Neuronal stem cell (in vitro differentiated cells): ENCODE data around the gene ATP8B3.

Source experiments
- DNase-seq: peaks from one replicate; pipeline ENCODE4 v3.0.0-alpha.2; 2013; ENCODE audit warnings: low spot score
- H2AFZ ChIP-seq: one replicate; pipeline ENCODE4 v1.6.1; 2013; ENCODE audit warnings: mild to moderate bottlenecking, low read length, inconsistent platforms
- H2AK5ac ChIP-seq: 2 replicates; pipeline ENCODE4 v1.6.1; 2013; ENCODE audit warnings: low read depth, mild to moderate bottlenecking, inconsistent platforms, low read length, moderate library complexity, mixed read lengths
- H2BK120ac ChIP-seq: 2 replicates; pipeline ENCODE4 v1.6.1; 2013; ENCODE audit warnings: low read depth, mild to moderate bottlenecking, inconsistent platforms, low read length, moderate library complexity, mixed read lengths
- H2BK12ac ChIP-seq: one replicate; pipeline ENCODE4 v1.6.1; 2013; ENCODE audit warnings: low read length, inconsistent platforms
- H2BK15ac ChIP-seq: 2 replicates; pipeline ENCODE4 v1.6.1; 2013; ENCODE audit warnings: mild to moderate bottlenecking, low read length, inconsistent platforms, mixed read lengths
- H2BK5ac ChIP-seq: one replicate; pipeline ENCODE4 v1.6.1; 2013; ENCODE audit warnings: inconsistent platforms, mild to moderate bottlenecking, low read length, moderate library complexity
- H3K14ac ChIP-seq: one replicate; pipeline ENCODE4 v1.6.1; 2013; ENCODE audit warnings: low read length, inconsistent platforms
- H3K18ac ChIP-seq: 2 replicates; pipeline ENCODE4 v1.6.1; 2013; ENCODE audit warnings: low read length, inconsistent platforms
- H3K23ac ChIP-seq: 2 replicates; pipeline ENCODE4 v1.6.1; 2013; ENCODE audit warnings: low read depth, mild to moderate bottlenecking, mixed read lengths, low read length, inconsistent platforms; ENCODE audit not compliant: poor library complexity
- H3K27ac ChIP-seq: replicated peaks from 3 replicates; pipeline ENCODE4 v1.5.1; 2013; ENCODE audit warnings: low read length, inconsistent platforms
- H3K27me3 ChIP-seq, 3 experiments: 2 replicates each; pipeline ENCODE4 v1.6.1; 2013; ENCODE audit warnings: low read length in 3 of 3, mild to moderate bottlenecking in 2 of 3, inconsistent platforms in 1 of 3, low read depth in 1 of 3, mixed read lengths in 1 of 3, moderate library complexity in 1 of 3; ENCODE audit not compliant: control insufficient read depth in 3 of 3, insufficient read depth in 3 of 3
- H3K36me3 ChIP-seq, 2 donors: replicated peaks in 1 of 2; 2 replicates each; pipeline ENCODE4 v1.6.1; 2013; ENCODE audit warnings: low read length in 2 of 2; ENCODE audit not compliant: control insufficient read depth in 2 of 2, insufficient read depth in 2 of 2
- H3K4ac ChIP-seq: 2 replicates; pipeline ENCODE4 v1.6.1; 2013; ENCODE audit warnings: inconsistent platforms, mild to moderate bottlenecking, low read length, moderate library complexity
- H3K4me1 ChIP-seq, 2 donors: 1 replicate in 1 of 2; 2 replicates in 1 of 2; pipeline ENCODE4 v1.6.1; 2013; ENCODE audit warnings: low read length in 2 of 2, low read depth in 1 of 2; ENCODE audit not compliant: control insufficient read depth in 2 of 2, insufficient read depth in 1 of 2
- H3K4me2 ChIP-seq: one replicate; pipeline ENCODE4 v1.6.1; 2013; ENCODE audit warnings: mild to moderate bottlenecking, low read length, inconsistent platforms; ENCODE audit not compliant: insufficient read depth, poor library complexity, severe bottlenecking
- H3K4me3 ChIP-seq, 2 donors: 2 replicates each; pipeline ENCODE4 v1.5.1; 2013; ENCODE audit warnings: low read length in 2 of 2, mild to moderate bottlenecking in 2 of 2, inconsistent platforms in 1 of 2, moderate library complexity in 1 of 2
- H3K79me1 ChIP-seq: one replicate; pipeline ENCODE4 v1.6.1; 2013; ENCODE audit warnings: low read depth, mild to moderate bottlenecking, inconsistent platforms, low read length, moderate library complexity
- H3K9ac ChIP-seq: one replicate; pipeline ENCODE4 v1.6.1; 2013; ENCODE audit warnings: mild to moderate bottlenecking, low read depth, low read length, inconsistent platforms; ENCODE audit not compliant: poor library complexity
- H3K9me3 ChIP-seq, 2 donors: replicated peaks in 1 of 2; 2 replicates each; pipeline versions ENCODE3 to v1.6.1; 2013; ENCODE audit warnings: low read length in 2 of 2, mild to moderate bottlenecking in 2 of 2, inconsistent platforms in 1 of 2, low read depth in 1 of 2, mixed read lengths in 1 of 2, moderate library complexity in 1 of 2; ENCODE audit not compliant: control insufficient read depth in 2 of 2, insufficient read depth in 1 of 2
- H4K8ac ChIP-seq: one replicate; pipeline ENCODE4 v1.6.1; 2013; ENCODE audit warnings: low read depth, mild to moderate bottlenecking, inconsistent platforms, low read length, moderate library complexity
- H4K91ac ChIP-seq: one replicate; pipeline ENCODE4 v1.6.1; 2013; ENCODE audit warnings: low read length, low read depth, mild to moderate bottlenecking, inconsistent platforms; ENCODE audit not compliant: poor library complexity
- WGBS, 2 donors: extraction: QIAGEN DNeasy Blood & Tissue Kit; methylation state at CpG; one replicate each; pipeline ENCODE4 v1.1.7; 2013; ENCODE audit warnings: missing lambda C conversion rate in 2 of 2, mixed read lengths in 1 of 2; ENCODE audit not compliant: insufficient read length in 2 of 2, insufficient replicate concordance in 1 of 2; ENCODE audit errors: extremely low coverage in 2 of 2; 5-methylcytosine and 5-hydroxymethylcytosine counted together

ATP8B3 gene

DNA sequence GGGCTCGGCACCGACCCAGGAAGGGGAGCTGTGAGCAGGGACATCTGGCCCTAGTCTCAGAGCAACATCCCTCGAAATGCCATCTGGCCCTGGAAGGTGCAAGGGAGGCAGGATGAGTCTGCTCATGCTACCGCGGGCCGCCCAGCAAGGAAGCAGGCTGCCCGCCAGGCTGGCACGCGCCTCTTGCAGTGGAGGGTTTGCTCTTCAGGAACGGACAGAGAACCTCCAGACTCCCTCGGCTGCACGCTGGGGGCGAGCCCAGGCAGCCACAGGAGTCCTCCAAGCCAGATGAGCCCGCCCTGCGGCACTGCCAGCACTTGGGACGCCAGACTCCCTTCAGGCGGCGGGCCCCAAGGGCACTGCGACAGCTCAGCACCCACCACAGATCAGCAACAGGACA, 10.1 kb upstream of the ATP8B3 start:
- Histone ChIP-seq H3K23ac (no peak overlapping the region), H3K9me3 (no peaks in the 10 kb centered on the region), H4K91ac (no peak overlapping the region), H3K36me3 (peaks cover 32 to 85% of the 10 kb centered on the region in 2 donors), H3K14ac (no peak overlapping the region), H2BK5ac (no peak overlapping the region), H3K27ac (no peak overlapping the region), H3K79me1 (peaks cover 17% of the 10 kb centered on the region), H4K8ac (no peak overlapping the region), H2AFZ (no peak overlapping the region), H3K4me3 (no peak overlapping the region), H3K18ac (no peak overlapping the region), H3K4me1 (peaks cover 3 to 6% of the 10 kb centered on the region in 2 donors), H3K4ac (no peak overlapping the region), H3K27me3 (no peaks in the 10 kb centered on the region), H2BK120ac (no peak overlapping the region), H2BK15ac (no peak overlapping the region), H2AK5ac (no peak overlapping the region), H3K4me2 (no peak overlapping the region), H2BK12ac (peak overlapping the region; percentile 41), H3K9ac (no peak overlapping the region)
- WGBS, 2 donors = no CpG with 5 or more reads among the region's 19 CpGs
- no peak for DNase-seq

DNA sequence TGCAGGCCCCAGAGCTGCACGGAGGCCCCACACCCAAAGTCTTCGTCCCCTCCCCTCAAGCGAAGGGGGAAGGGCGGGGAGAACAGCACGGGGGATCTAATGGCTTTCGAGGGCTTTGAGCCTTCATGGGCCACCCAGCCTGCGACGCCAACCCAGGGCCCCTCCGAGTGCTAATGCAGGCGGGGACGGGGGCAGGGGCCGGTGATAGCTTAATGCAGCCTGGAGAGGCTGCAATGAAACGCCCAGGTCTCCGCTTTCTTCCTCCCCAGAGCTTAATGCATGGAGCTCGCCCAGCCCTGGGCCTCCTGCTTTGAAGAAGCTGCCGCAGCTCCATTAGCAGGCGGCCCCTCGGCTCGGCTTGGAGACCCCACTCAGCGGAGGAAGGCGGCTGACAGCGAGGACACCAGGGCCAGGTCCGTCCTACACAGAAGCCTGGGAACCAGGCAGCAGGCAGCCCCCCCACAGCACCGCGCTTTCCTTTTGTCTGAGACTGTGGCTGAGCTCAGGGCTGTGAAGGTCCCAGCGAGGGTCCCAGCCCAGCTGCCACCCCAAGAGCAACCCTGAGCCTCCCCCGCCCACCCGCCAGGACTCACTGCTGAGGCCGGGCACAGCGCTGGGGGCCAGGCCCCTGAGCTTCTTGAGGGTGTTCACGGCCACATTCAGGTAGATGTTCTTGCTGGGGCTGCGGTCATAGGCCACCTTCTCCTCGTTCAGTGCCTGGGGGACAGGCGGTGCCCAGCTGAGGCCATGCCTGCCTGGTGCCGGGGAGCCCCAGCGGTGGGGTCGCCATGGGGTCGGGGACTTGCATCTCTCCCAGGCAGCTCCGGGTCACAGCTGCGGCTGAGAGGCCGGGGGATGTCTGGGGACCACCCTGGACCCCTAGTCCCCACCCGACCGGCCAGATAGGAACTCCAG, 7.5 kb upstream of the ATP8B3 start:
- H3K79me1 ChIP-seq = peaks cover 13% of the 10 kb centered on the region
- H2BK12ac ChIP-seq = no peak overlapping the region
- H3K18ac ChIP-seq = no peak overlapping the region
- no CpG with 5 or more reads among the region's 43 CpGs for WGBS, 2 donors
- no peak overlapping the region for H2BK120ac ChIP-seq
- no peak overlapping the region for H3K23ac ChIP-seq
- H3K4me1 ChIP-seq = no peaks in the 10 kb centered on the region
- H3K4ac ChIP-seq = no peak overlapping the region
- peaks cover 0 to 2% of the 10 kb centered on the region in 2 donors for H3K9me3 ChIP-seq
- H4K91ac ChIP-seq = no peak overlapping the region
- H2BK5ac ChIP-seq = no peak overlapping the region
- no peak overlapping the region for H3K4me3 ChIP-seq
- peaks cover 41 to 85% of the 10 kb centered on the region in 2 donors for H3K36me3 ChIP-seq
- no peak overlapping the region for H3K27ac ChIP-seq
- H3K4me2 ChIP-seq = peak overlapping the region; percentile 11
- no peak for DNase-seq
- no peak overlapping the region for H4K8ac ChIP-seq
- H3K9ac ChIP-seq = peak overlapping the region; percentile 44
- H3K14ac ChIP-seq = peak overlapping the region; percentile 56
- no peak overlapping the region for H2AK5ac ChIP-seq
- H2BK15ac ChIP-seq = no peak overlapping the region
- no peaks in the 10 kb centered on the region for H3K27me3 ChIP-seq
- H2AFZ ChIP-seq = no peak overlapping the region

- H3K23ac ChIP-seq = peak overlapping the region; percentile 55
- peaks cover 7% of the 10 kb centered on the region for H3K79me1 ChIP-seq
- H3K27ac ChIP-seq = no peak overlapping the region
- WGBS, 2 donors = no CpG with 5 or more reads among the region's 33 CpGs
- H3K14ac ChIP-seq = no peak overlapping the region
- no peak overlapping the region for H2BK5ac ChIP-seq
- no peaks in the 10 kb centered on the region for H3K4me1 ChIP-seq
- peaks cover 0 to 3% of the 10 kb centered on the region in 2 donors for H3K9me3 ChIP-seq
- H3K9ac ChIP-seq = no peak overlapping the region
- no peak overlapping the region for H2BK12ac ChIP-seq
- H3K18ac ChIP-seq = no peak overlapping the region
- no peak overlapping the region for H2BK120ac ChIP-seq
- no peak overlapping the region for H4K8ac ChIP-seq
- no peak for DNase-seq
- H3K27me3 ChIP-seq = no peaks in the 10 kb centered on the region
- no peak overlapping the region for H2BK15ac ChIP-seq
- peaks cover 38 to 75% of the 10 kb centered on the region in 2 donors for H3K36me3 ChIP-seq
- no peak overlapping the region for H3K4me2 ChIP-seq
- H2AFZ ChIP-seq = no peak overlapping the region
- no peak overlapping the region for H3K4ac ChIP-seq
- no peak overlapping the region for H4K91ac ChIP-seq
- H3K4me3 ChIP-seq = no peak overlapping the region
- H2AK5ac ChIP-seq = no peak overlapping the region
These were observed 6.6 kb upstream of the ATP8B3 start for GRCh38 chr19:1818549-1819195.

- no CpG with 5 or more reads among the region's 25 CpGs for WGBS, 2 donors
- Histone ChIP-seq H3K9ac (no peak overlapping the region), H3K4me2 (no peak overlapping the region), H3K9me3 (peaks cover 0 to 3% of the 10 kb centered on the region in 2 donors), H3K27ac (no peak overlapping the region), H3K4me1 (peaks cover 0 to 6% of the 10 kb centered on the region in 2 donors), H2BK12ac (no peak overlapping the region), H3K79me1 (peaks cover 2% of the 10 kb centered on the region), H3K27me3 (no peaks in the 10 kb centered on the region), H3K23ac (peak overlapping the region; percentile 5), H4K8ac (no peak overlapping the region), H3K14ac (no peak overlapping the region), H4K91ac (no peak overlapping the region), H3K4me3 (no peak overlapping the region), H2AK5ac (no peak overlapping the region), H2BK5ac (no peak overlapping the region), H3K4ac (no peak overlapping the region), H2BK120ac (no peak overlapping the region), H2AFZ (no peak overlapping the region), H2BK15ac (no peak overlapping the region), H3K18ac (no peak overlapping the region), H3K36me3 (peaks cover 36 to 66% of the 10 kb centered on the region in 2 donors)
- no peak for DNase-seq
These were observed 5.6 kb upstream of the ATP8B3 start for GRCh38 chr19:1817553-1818179.
